CD4-positive, alpha-beta memory T cell (primary cell): ENCODE results near the gene SPINK2. TPM values are rescaled to one million over a fixed set of nuclear protein-coding genes. Genes with fewer than 3 reads are reported as not detected.

Source experiments
- CTCF ChIA-PET: fragments of 350-600 bp; sonication (Branson Sonifier 250); formaldehyde crosslinking; loops from one replicate; lab custom pipeline; 2021; ENCODE audit warnings: inconsistent platforms; ENCODE audit not compliant: partially characterized antibody; lab: Charles Lee
- POLR2A ChIA-PET: fragments of 350-600 bp; sonication (Branson Sonifier 250); formaldehyde crosslinking; loops from one replicate; lab custom pipeline; 2021; ENCODE audit not compliant: partially characterized antibody; lab: Charles Lee
- DNase-seq, 5 donors: peaks; one replicate each; pipeline versions ENCODE4 v3.0.0 to v3.0.0-alpha.2; 2020 to 2022; ENCODE audit warnings: mixed read lengths in 1 of 5
- H3K27ac ChIP-seq: one replicate; pipeline ENCODE4 v1.7.0; 2013; ENCODE audit warnings: low read depth, low read length
- H3K27me3 ChIP-seq: 2 replicates; pipeline ENCODE4 v1.7.0; 2013; ENCODE audit warnings: mild to moderate bottlenecking, low read length, moderate library complexity; ENCODE audit not compliant: insufficient read depth
- H3K36me3 ChIP-seq: 2 replicates; pipeline ENCODE4 v1.7.0; 2013; ENCODE audit warnings: mild to moderate bottlenecking, low read length, moderate library complexity; ENCODE audit not compliant: insufficient read depth
- H3K4me1 ChIP-seq: 2 replicates; pipeline ENCODE4 v1.7.0; 2013; ENCODE audit warnings: mild to moderate bottlenecking, low read length, moderate library complexity; ENCODE audit not compliant: insufficient read depth
- H3K4me3 ChIP-seq, 2 donors: one replicate each; pipeline ENCODE4 v1.7.0; 2013; ENCODE audit warnings: low read length in 2 of 2, mild to moderate bottlenecking in 1 of 2
- H3K9me3 ChIP-seq, 2 donors: one replicate each; pipeline ENCODE4 v1.7.0; 2013; ENCODE audit warnings: low read length in 2 of 2, control low read depth in 1 of 2; ENCODE audit not compliant: control insufficient read depth in 1 of 2
- H3K27ac Mint-ChIP-seq, 7 donors: one replicate each; pipeline ENCODE4 v1.8.0; 2020 to 2021; ENCODE audit warnings: mixed read lengths in 7 of 7, mild to moderate bottlenecking in 6 of 7, inconsistent platforms in 3 of 7, moderate library complexity in 3 of 7
- H3K27me3 Mint-ChIP-seq, 2 donors: one replicate each; pipeline ENCODE4 v1.8.0; 2020 to 2021; ENCODE audit warnings: mixed read lengths in 2 of 2
- H3K36me3 Mint-ChIP-seq, 2 donors: one replicate each; pipeline ENCODE4 v1.8.0; 2020 to 2021; ENCODE audit warnings: mixed read lengths in 2 of 2, inconsistent platforms in 1 of 2, mild to moderate bottlenecking in 1 of 2
- H3K4me1 Mint-ChIP-seq, 4 donors: one replicate each; pipeline ENCODE4 v1.8.0; 2020 to 2021; ENCODE audit warnings: mixed read lengths in 4 of 4, mild to moderate bottlenecking in 1 of 4
- H3K4me3 Mint-ChIP-seq, 8 donors: one replicate each; pipeline ENCODE4 v1.8.0; 2020 to 2021; ENCODE audit warnings: mixed read lengths in 8 of 8, mild to moderate bottlenecking in 7 of 8, moderate library complexity in 6 of 8, inconsistent platforms in 3 of 8
- H3K9me3 Mint-ChIP-seq, 8 donors: one replicate each; pipeline ENCODE4 v1.8.0; 2020 to 2021; ENCODE audit warnings: mixed read lengths in 8 of 8, mild to moderate bottlenecking in 5 of 8, inconsistent platforms in 3 of 8, moderate library complexity in 1 of 8
- intact Hi-C: fragments of 100-400 bp; cut with micrococcal nuclease; formaldehyde crosslinking; loops from one replicate; pipeline ENCODE4 v1.15.1; 2023
- polyA plus RNA-seq, 2 donors: library from polyadenylated mRNA; unstranded; fragments of 300-500 nt; fragmentation: Illumina TruSeq; gene quantifications; one replicate each; pipeline ENCODE4 v1.2.3, GENCODE V29; 2021
- total RNA-seq, 2 experiments: library from RNA; stranded (reverse); gene quantifications; one replicate each; pipeline ENCODE4 v1.2.3, GENCODE V29; 2021

The SPINK2 gene
- total and polyA plus RNA-seq, 4 experiments from 2014 or later = 3.2 to 7.6 (median 4.7) TPM

GRCh38 chr4:56857601-56858309, 36.3 kb upstream of the SPINK2 start:
- H3K27me3 ChIP-seq = no peaks in the 10 kb centered on the region
- intact Hi-C loops = no loop called here
- Mint-ChIP-seq H3K27ac (no peak overlapping the region), H3K4me3 (no peak overlapping the region), H3K27me3 (no peaks in the 10 kb centered on the region), H3K4me1 (no peaks in the 10 kb centered on the region), H3K36me3 (no peaks in the 10 kb centered on the region), H3K9me3 (no peaks in the 10 kb centered on the region)
- DNase-seq = no peak
- H3K4me3 ChIP-seq = no peak overlapping the region
- no peak overlapping the region for H3K27ac ChIP-seq
- ChIA-PET CTCF (interaction anchor here (1.1 to 3.0 kb wide), 2 partner anchors 10 to 21 kb away, joined by 3 to 10 read pairs; no protein-coding TSS in a partner anchor), POLR2A (no interaction called here)
- no peaks in the 10 kb centered on the region for H3K4me1 ChIP-seq
- no peaks in the 10 kb centered on the region for H3K9me3 ChIP-seq
- H3K36me3 ChIP-seq = no peaks in the 10 kb centered on the region

GRCh38 chr4:56856656-56857055, 35.2 kb upstream of the SPINK2 start:
- ChIA-PET POLR2A (no interaction called here), CTCF (interaction anchor here (3.0 kb wide), 1 partner anchor 20 kb away, joined by 10 read pairs; no protein-coding TSS in a partner anchor)
- Mint-ChIP-seq H3K27ac (no peak overlapping the region), H3K27me3 (no peaks in the 10 kb centered on the region), H3K36me3 (no peaks in the 10 kb centered on the region), H3K4me3 (no peak overlapping the region), H3K4me1 (no peaks in the 10 kb centered on the region), H3K9me3 (no peaks in the 10 kb centered on the region)
- intact Hi-C loops = no loop called here
- Histone ChIP-seq H3K27me3 (no peaks in the 10 kb centered on the region), H3K27ac (no peak overlapping the region), H3K9me3 (no peaks in the 10 kb centered on the region), H3K4me3 (no peak overlapping the region), H3K36me3 (no peaks in the 10 kb centered on the region), H3K4me1 (no peaks in the 10 kb centered on the region)
- DNase-seq = no peak

- Mint-ChIP-seq H3K9me3 (no peaks in the 10 kb centered on the region), H3K27me3 (peaks cover 0 to 2% of the 10 kb centered on the region in 2 donors), H3K4me3 (no peak overlapping the region), H3K36me3 (no peaks in the 10 kb centered on the region), H3K27ac (no peak overlapping the region), H3K4me1 (no peaks in the 10 kb centered on the region)
- H3K27ac ChIP-seq = no peak overlapping the region
- H3K27me3 ChIP-seq = no peaks in the 10 kb centered on the region
- POLR2A ChIA-PET = no interaction called here
- H3K4me1 ChIP-seq = no peaks in the 10 kb centered on the region
- CTCF ChIA-PET = no interaction called here
- H3K36me3 ChIP-seq = no peaks in the 10 kb centered on the region
- H3K9me3 ChIP-seq = no peaks in the 10 kb centered on the region
- H3K4me3 ChIP-seq = no peak overlapping the region
- no peak for DNase-seq
- intact Hi-C loops = no loop called here
These were observed 29.4 kb upstream of the SPINK2 start for GRCh38 chr4:56850910-56851309.

GRCh38 chr4:56844802-56845580, 23.5 kb upstream of the SPINK2 start:
- Mint-ChIP-seq H3K27me3 (peaks cover 0 to 2% of the 10 kb centered on the region in 2 donors), H3K27ac (no peak overlapping the region), H3K36me3 (no peaks in the 10 kb centered on the region), H3K4me1 (no peaks in the 10 kb centered on the region), H3K9me3 (no peaks in the 10 kb centered on the region), H3K4me3 (no peak overlapping the region)
- DNase-seq = no peak
- no peaks in the 10 kb centered on the region for H3K27me3 ChIP-seq
- no peaks in the 10 kb centered on the region for H3K36me3 ChIP-seq
- H3K27ac ChIP-seq = no peak overlapping the region
- intact Hi-C loops = no loop called here
- CTCF ChIA-PET = interaction anchor here (1.0 to 5.5 kb wide), 2 partner anchors 9 to 12 kb away, joined by 3 to 22 read pairs; no protein-coding TSS in a partner anchor
- POLR2A ChIA-PET = no interaction called here
- H3K9me3 ChIP-seq = no peaks in the 10 kb centered on the region
- no peak overlapping the region for H3K4me3 ChIP-seq
- H3K4me1 ChIP-seq = no peaks in the 10 kb centered on the region

- CTCF ChIA-PET = interaction anchor here (5.5 kb wide), 1 partner anchor 7 kb away, joined by 22 read pairs; no protein-coding TSS in a partner anchor
- Histone ChIP-seq H3K36me3 (no peaks in the 10 kb centered on the region), H3K4me1 (no peaks in the 10 kb centered on the region), H3K27me3 (no peaks in the 10 kb centered on the region), H3K27ac (no peak overlapping the region), H3K9me3 (no peaks in the 10 kb centered on the region), H3K4me3 (no peak overlapping the region)
- H3K36me3 Mint-ChIP-seq = no peaks in the 10 kb centered on the region
- H3K4me1 Mint-ChIP-seq = no peaks in the 10 kb centered on the region
- H3K27ac Mint-ChIP-seq = no peak overlapping the region
- H3K4me3 Mint-ChIP-seq = no peak overlapping the region
- intact Hi-C loops = no loop called here
- H3K27me3 Mint-ChIP-seq = peaks cover 0 to 2% of the 10 kb centered on the region in 2 donors
- POLR2A ChIA-PET = no interaction called here
- no peaks in the 10 kb centered on the region for H3K9me3 Mint-ChIP-seq
- DNase-seq = no peak
These were observed 22.0 kb upstream of the SPINK2 start for GRCh38 chr4:56843421-56843899.

GRCh38 chr4:56840559-56840958, 19.1 kb upstream of the SPINK2 start:
- Mint-ChIP-seq H3K9me3 (no peaks in the 10 kb centered on the region), H3K27ac (no peak overlapping the region), H3K4me3 (no peak overlapping the region), H3K4me1 (peaks cover 3 to 5% (median 5%) of the 10 kb centered on the region in 4 donors), H3K27me3 (no peaks in the 10 kb centered on the region), H3K36me3 (no peaks in the 10 kb centered on the region)
- Histone ChIP-seq H3K9me3 (no peaks in the 10 kb centered on the region), H3K4me3 (no peak overlapping the region), H3K4me1 (no peaks in the 10 kb centered on the region), H3K36me3 (no peaks in the 10 kb centered on the region), H3K27ac (no peak overlapping the region), H3K27me3 (no peaks in the 10 kb centered on the region)
- no peak for DNase-seq
- POLR2A ChIA-PET = no interaction called here
- CTCF ChIA-PET = interaction anchor here (1.4 to 6.5 kb wide), 3 partner anchors 41 to 415 kb away, joined by 5 to 32 read pairs (median 12); no protein-coding TSS in a partner anchor
- intact Hi-C loops = no loop called here
